Esophagus muscularis mucosa (tissue), 4 donors: Measurements from ENCODE around the gene SCLT1. TPM values are rescaled to one million over a fixed set of nuclear protein-coding genes. Genes with fewer than 3 reads are reported as not detected.
A peak's percentile ranks its signal among the peaks of the same experiment; 100 is the strongest.

Experiments
- DNase-seq: peaks from one replicate; pipeline ENCODE4 v3.0.0-alpha.2; 2017; ENCODE audit errors: extremely low spot score
- H3K27ac ChIP-seq, 4 donors: fragments of 200-600 bp; sonication (generic); replicated peaks in 1 of 4; 1 replicate in 3 of 4; 2 replicates in 1 of 4; pipeline ENCODE4 v1.5.1; 2016 to 2019; ENCODE audit warnings: mild to moderate bottlenecking in 1 of 4
- H3K27me3 ChIP-seq, 4 donors: fragments of 200-600 bp; sonication (generic); one replicate each; pipeline versions ENCODE4 v1.5.1 to v1.6.0; 2016 to 2019
- H3K36me3 ChIP-seq, 4 donors: fragments of 200-600 bp; sonication (generic); one replicate each; pipeline ENCODE4 v1.5.1; 2016 to 2019
- H3K4me1 ChIP-seq, 4 donors: fragments of 200-600 bp; sonication (generic); one replicate each; pipeline ENCODE4 v1.5.1; 2016 to 2019
- H3K4me3 ChIP-seq, 4 donors: fragments of 200-600 bp; sonication (generic); 1 replicate in 2 of 4; 2 replicates in 2 of 4; pipeline ENCODE4 v1.5.1; 2016 to 2019; ENCODE audit warnings: mild to moderate bottlenecking in 4 of 4, moderate library complexity in 1 of 4
- H3K9me3 ChIP-seq, 4 donors: fragments of 200-600 bp; sonication (generic); 1 replicate in 3 of 4; 2 replicates in 1 of 4; pipeline ENCODE4 v1.5.1; 2016 to 2019
- EP300 ChIP-seq: sonication (generic); formaldehyde crosslinking; IDR thresholded peaks from one replicate; pipeline ENCODE4 v1.6.1; 2017; ENCODE audit warnings: antibody characterized with exemption
- POLR2A ChIP-seq: fragments of 450-650 bp; IDR thresholded peaks from one replicate; pipeline ENCODE4 v1.6.1; 2017; ENCODE audit warnings: antibody characterized with exemption, moderate library complexity, mild to moderate bottlenecking, low read depth
- POLR2AphosphoS5 ChIP-seq, 2 donors: sonication (generic); formaldehyde crosslinking; IDR thresholded peaks; one replicate each; pipeline ENCODE4 v1.6.1; 2017; ENCODE audit warnings: antibody characterized with exemption in 2 of 2
- WGBS: methylation state at CpG from one replicate; pipeline ENCODE4 v1.1.5; 2018; 5-methylcytosine and 5-hydroxymethylcytosine counted together
- intact Hi-C: fragments of 100-400 bp; cut with DNase I; formaldehyde crosslinking; loops from one replicate; pipeline ENCODE4 v1.15.1; 2023
- total RNA-seq, 4 donors: library from RNA; depleted of rRNA; stranded (reverse); fragments of >200 nt; gene quantifications; one replicate each; pipeline versions ENCODE4 v1.1.0 to v1.2.1, GENCODE V29; 2016
- TF ChIP-seq, protein P1 (sequence below), 3 experiments: fragments of 200-600 bp in 2 of 3; fragments of 450-650 bp in 1 of 3; sonication (generic) in 2 of 3; IDR thresholded peaks; one replicate each; pipeline ENCODE4 v1.5.1; 2017 to 2019; ENCODE audit warnings: antibody characterized with exemption in 3 of 3, mild to moderate bottlenecking in 2 of 3, moderate library complexity in 1 of 3

Gene SCLT1
- total RNA-seq, 4 donors from 2014 or later: 6.4 to 12.5 (median 9.7) TPM

GRCh38 chr4:128879971-128880370 is 213.4 kb downstream of the SCLT1 start:
- intact Hi-C loops: no loop called here
- Histone ChIP-seq H3K9me3 (no peaks in the 10 kb centered on the region), H3K27ac (no peak overlapping the region), H3K27me3 (no peaks in the 10 kb centered on the region), H3K4me3 (no peak overlapping the region), H3K4me1 (no peaks in the 10 kb centered on the region), H3K36me3 (peaks cover 0 to 4% (median 0%) of the 10 kb centered on the region in 4 donors)
- TF ChIP-seq EP300 (no peak), POLR2A (no peak), POLR2AphosphoS5 (IDR thresholded peaks at IDR 0.05) (no peak)
- TF ChIP-seq, protein P1, sequence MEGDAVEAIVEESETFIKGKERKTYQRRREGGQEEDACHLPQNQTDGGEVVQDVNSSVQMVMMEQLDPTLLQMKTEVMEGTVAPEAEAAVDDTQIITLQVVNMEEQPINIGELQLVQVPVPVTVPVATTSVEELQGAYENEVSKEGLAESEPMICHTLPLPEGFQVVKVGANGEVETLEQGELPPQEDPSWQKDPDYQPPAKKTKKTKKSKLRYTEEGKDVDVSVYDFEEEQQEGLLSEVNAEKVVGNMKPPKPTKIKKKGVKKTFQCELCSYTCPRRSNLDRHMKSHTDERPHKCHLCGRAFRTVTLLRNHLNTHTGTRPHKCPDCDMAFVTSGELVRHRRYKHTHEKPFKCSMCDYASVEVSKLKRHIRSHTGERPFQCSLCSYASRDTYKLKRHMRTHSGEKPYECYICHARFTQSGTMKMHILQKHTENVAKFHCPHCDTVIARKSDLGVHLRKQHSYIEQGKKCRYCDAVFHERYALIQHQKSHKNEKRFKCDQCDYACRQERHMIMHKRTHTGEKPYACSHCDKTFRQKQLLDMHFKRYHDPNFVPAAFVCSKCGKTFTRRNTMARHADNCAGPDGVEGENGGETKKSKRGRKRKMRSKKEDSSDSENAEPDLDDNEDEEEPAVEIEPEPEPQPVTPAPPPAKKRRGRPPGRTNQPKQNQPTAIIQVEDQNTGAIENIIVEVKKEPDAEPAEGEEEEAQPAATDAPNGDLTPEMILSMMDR (IDR thresholded peaks at IDR 0.05): no peak
- 92% methylated on average over 2 of the region's 2 CpGs for WGBS
- no peak for DNase-seq

DNA sequence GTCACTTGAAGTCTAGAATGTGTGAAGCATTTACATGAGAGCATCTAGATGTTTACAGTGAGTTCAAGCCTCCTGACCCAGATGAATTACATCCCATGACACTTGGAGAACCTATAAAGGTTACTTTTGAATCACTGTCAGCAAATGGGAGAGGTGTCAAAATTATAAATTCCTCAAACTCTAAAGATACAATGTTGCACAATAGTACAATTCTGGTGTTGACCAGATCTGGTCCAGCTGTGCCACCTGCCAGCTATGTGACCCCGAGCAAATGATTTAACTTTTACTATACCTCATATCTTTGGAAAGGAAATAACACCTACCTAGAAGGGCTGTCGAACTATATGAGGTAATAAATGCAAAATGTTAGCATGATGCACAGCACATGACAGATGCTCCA is 214.1 kb downstream of the SCLT1 start:
- Histone ChIP-seq H3K27ac (no peak overlapping the region), H3K4me3 (no peak overlapping the region), H3K27me3 (no peaks in the 10 kb centered on the region), H3K4me1 (no peaks in the 10 kb centered on the region), H3K36me3 (peaks cover 0 to 9% (median 2%) of the 10 kb centered on the region in 4 donors), H3K9me3 (no peaks in the 10 kb centered on the region)
- no peak for DNase-seq
- intact Hi-C loops: no loop called here
- WGBS: 79% methylated on average over 2 of the region's 2 CpGs
- no peak for TF ChIP-seq POLR2AphosphoS5 (IDR thresholded peaks at IDR 0.05)
- TF ChIP-seq POLR2A: no peak
- TF ChIP-seq, protein P1 (IDR thresholded peaks at IDR 0.05): no peak
- no peak for TF ChIP-seq EP300

DNA sequence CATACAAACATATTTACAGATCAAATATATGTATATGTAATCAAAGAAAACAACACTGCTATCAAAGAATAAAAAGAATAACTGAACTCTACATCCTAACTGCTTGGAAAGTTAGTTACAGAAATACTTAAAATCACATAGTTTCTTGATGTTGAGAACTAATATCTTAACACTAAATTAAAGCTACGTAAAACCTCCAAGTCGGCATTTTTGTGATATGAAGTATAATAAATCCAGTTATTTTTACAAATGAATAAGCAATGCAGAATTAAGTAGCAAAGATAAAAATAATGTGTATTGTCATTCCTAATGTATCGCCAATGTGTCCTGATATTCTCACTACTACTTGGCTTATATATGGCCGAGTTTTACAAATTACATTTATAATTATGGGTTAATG is 215.4 kb downstream of the SCLT1 start:
- Histone ChIP-seq H3K4me3 (no peak overlapping the region), H3K9me3 (no peaks in the 10 kb centered on the region), H3K27ac (no peak overlapping the region), H3K36me3 (peaks cover 0 to 21% (median 4%) of the 10 kb centered on the region in 4 donors), H3K4me1 (no peaks in the 10 kb centered on the region), H3K27me3 (no peaks in the 10 kb centered on the region)
- DNase-seq: no peak
- 93% methylated on average over 4 of the region's 4 CpGs for WGBS
- TF ChIP-seq POLR2A (no peak), POLR2AphosphoS5 (IDR thresholded peaks at IDR 0.05) (no peak)
- TF ChIP-seq, protein P1 (IDR thresholded peaks at IDR 0.05): no peak
- intact Hi-C loops: no loop called here

- Histone ChIP-seq H3K27ac (no peak overlapping the region), H3K9me3 (no peaks in the 10 kb centered on the region), H3K4me1 (no peaks in the 10 kb centered on the region), H3K36me3 (peaks cover 13 to 38% (median 22%) of the 10 kb centered on the region in 4 donors), H3K4me3 (no peak overlapping the region), H3K27me3 (no peaks in the 10 kb centered on the region)
- no peak for DNase-seq
- TF ChIP-seq, protein P1 (IDR thresholded peaks at IDR 0.05): no peak
- no peak for TF ChIP-seq EP300
- TF ChIP-seq POLR2A: no peak
- no peak for TF ChIP-seq POLR2AphosphoS5 (IDR thresholded peaks at IDR 0.05)
- 82% methylated on average over 2 of the region's 2 CpGs for WGBS
- intact Hi-C loops: no loop called here
Observed at GRCh38 chr4:128876200-128876599, 217.1 kb downstream of the SCLT1 start.

- WGBS: 83% methylated on average over 9 of the region's 9 CpGs
Observed at GRCh38 chr4:128871948-128872347, 221.4 kb downstream of the SCLT1 start.

More at GRCh38 chr4:128871948-128872347, 221.4 kb downstream of the SCLT1 start:
- peaks cover 28 to 79% (median 58%) of the 10 kb centered on the region in 4 donors for H3K36me3 ChIP-seq
- H3K9me3 ChIP-seq: no peaks in the 10 kb centered on the region
- H3K27ac ChIP-seq: no peak overlapping the region
- intact Hi-C loops: no loop called here
- no peaks in the 10 kb centered on the region for H3K4me1 ChIP-seq
- DNase-seq: no peak
- no peaks in the 10 kb centered on the region for H3K27me3 ChIP-seq
- TF ChIP-seq POLR2AphosphoS5 (IDR thresholded peaks at IDR 0.05) (peak in 1 of 2 donors; percentile 14), EP300 (no peak)
- TF ChIP-seq, protein P1 (IDR thresholded peaks at IDR 0.05): no peak
- no peak overlapping the region for H3K4me3 ChIP-seq
